ENCODE results near the gene ZNF534.

ZNF534 gene

GRCh38 chr19:52428937-52429336, at the start of gene ZNF534:
ZNF534 (plus strand) TSS chr19:52429148; CDS start chr19:52431475, 2,327 bp downstream.
- H3K4me3 Mint-ChIP-seq = no peak within 1 kb of the TSS
- no peaks in the 10 kb centered on the region for H3K4me1 Mint-ChIP-seq
- ATAC-seq (ENCODE audit: low read depth) (no peak), DNase-seq (ENCODE audit: low spot score in 2 of 2) (no peak)
- H3K9me3 Mint-ChIP-seq = peaks cover 9% of the 10 kb centered on the region
- H3K27ac Mint-ChIP-seq = no peak within 1 kb of the TSS
- H3K27me3 Mint-ChIP-seq = no peaks in the 10 kb centered on the region
- H3K36me3 Mint-ChIP-seq = peaks cover 33% of the 10 kb centered on the region

GRCh38 chr19:52391135-52391534, 37.8 kb upstream of the ZNF534 start:
- Mint-ChIP-seq H3K27ac (no peak overlapping the region), H3K27me3 (no peaks in the 10 kb centered on the region), H3K36me3 (peaks cover 38% of the 10 kb centered on the region), H3K4me3 (no peak overlapping the region), H3K4me1 (no peaks in the 10 kb centered on the region), H3K9me3 (peaks cover 22% of the 10 kb centered on the region)
- DNase-seq (ENCODE audit: low spot score in 2 of 2) = no peak
- ATAC-seq (ENCODE audit: low read depth) = no peak

- peak; percentile 99 for ATAC-seq (ENCODE audit: low read depth)
- Mint-ChIP-seq H3K9me3 (peaks cover 27% of the 10 kb centered on the region), H3K27ac (peak within 1 kb of the TSS; percentile 94), H3K4me1 (peaks cover 17% of the 10 kb centered on the region), H3K4me3 (peak within 1 kb of the TSS; percentile 89), H3K36me3 (peaks cover 61% of the 10 kb centered on the region), H3K27me3 (no peaks in the 10 kb centered on the region)
- peak; percentile 84 to 94 for DNase-seq (ENCODE audit: low spot score in 2 of 2)
Measured at GRCh38 chr19:52397310-52398080, 31.5 kb upstream of the ZNF534 start, which contains the start of gene ZNF528. ZNF528 (plus strand) TSS chr19:52397849; CDS start chr19:52402014, 4,165 bp downstream.

GRCh38 chr19:52398081-52398441, 30.9 kb upstream of the ZNF534 start:
- Mint-ChIP-seq H3K27ac (peak overlapping the region; percentile 94), H3K36me3 (peaks cover 64% of the 10 kb centered on the region), H3K27me3 (no peaks in the 10 kb centered on the region), H3K4me1 (peaks cover 17% of the 10 kb centered on the region), H3K4me3 (peak overlapping the region; percentile 89), H3K9me3 (peaks cover 26% of the 10 kb centered on the region)
- ATAC-seq (ENCODE audit: low read depth) (peak; percentile 21), DNase-seq (ENCODE audit: low spot score in 2 of 2) (no peak)

GRCh38 chr19:52410276-52410675, 18.7 kb upstream of the ZNF534 start:
- peaks cover 6% of the 10 kb centered on the region for H3K9me3 Mint-ChIP-seq

GRCh38 chr19:52415711-52416110, 13.2 kb upstream of the ZNF534 start:
- H3K4me3 Mint-ChIP-seq = no peak overlapping the region
- no peaks in the 10 kb centered on the region for H3K4me1 Mint-ChIP-seq
- H3K9me3 Mint-ChIP-seq = peaks cover 13% of the 10 kb centered on the region
- H3K27ac Mint-ChIP-seq = no peak overlapping the region
- H3K27me3 Mint-ChIP-seq = no peaks in the 10 kb centered on the region
- ATAC-seq (ENCODE audit: low read depth) (no peak), DNase-seq (ENCODE audit: low spot score in 2 of 2) (no peak)
- H3K36me3 Mint-ChIP-seq = peaks cover 32% of the 10 kb centered on the region

More at GRCh38 chr19:52410276-52410675, 18.7 kb upstream of the ZNF534 start:
- no peak for DNase-seq (ENCODE audit: low spot score in 2 of 2)
- no peaks in the 10 kb centered on the region for H3K4me1 Mint-ChIP-seq
- H3K36me3 Mint-ChIP-seq = peaks cover 77% of the 10 kb centered on the region
- no peak for ATAC-seq (ENCODE audit: low read depth)
- H3K27me3 Mint-ChIP-seq = no peaks in the 10 kb centered on the region
- H3K4me3 Mint-ChIP-seq = no peak overlapping the region
- H3K27ac Mint-ChIP-seq = no peak overlapping the region

GRCh38 chr19:52442179-52442578, 13.2 kb downstream of the ZNF534 start:
- no peak for ATAC-seq (ENCODE audit: low read depth)
- DNase-seq (ENCODE audit: low spot score in 2 of 2) = no peak
- H3K27me3 Mint-ChIP-seq = no peaks in the 10 kb centered on the region
- H3K4me1 Mint-ChIP-seq = no peaks in the 10 kb centered on the region
- no peak overlapping the region for H3K27ac Mint-ChIP-seq
- peaks cover 19% of the 10 kb centered on the region for H3K9me3 Mint-ChIP-seq
- H3K4me3 Mint-ChIP-seq = no peak overlapping the region
- peaks cover 8% of the 10 kb centered on the region for H3K36me3 Mint-ChIP-seq

GRCh38 chr19:52444506-52444905, 15.6 kb downstream of the ZNF534 start:
- peaks cover 16% of the 10 kb centered on the region for H3K9me3 Mint-ChIP-seq
- peaks cover 2% of the 10 kb centered on the region for H3K27me3 Mint-ChIP-seq
- H3K4me3 Mint-ChIP-seq = no peak overlapping the region
- ATAC-seq (ENCODE audit: low read depth) (no peak), DNase-seq (ENCODE audit: low spot score in 2 of 2) (no peak)
- H3K4me1 Mint-ChIP-seq = no peaks in the 10 kb centered on the region
- H3K27ac Mint-ChIP-seq = no peak overlapping the region
- H3K36me3 Mint-ChIP-seq = peaks cover 2% of the 10 kb centered on the region

- H3K27ac Mint-ChIP-seq = no peak overlapping the region
- DNase-seq (ENCODE audit: low spot score in 2 of 2) (no peak), ATAC-seq (ENCODE audit: low read depth) (no peak)
- peaks cover 3% of the 10 kb centered on the region for H3K4me1 Mint-ChIP-seq
- peaks cover 25% of the 10 kb centered on the region for H3K36me3 Mint-ChIP-seq
- no peak overlapping the region for H3K4me3 Mint-ChIP-seq
- peaks cover 35% of the 10 kb centered on the region for H3K9me3 Mint-ChIP-seq
- H3K27me3 Mint-ChIP-seq = peaks cover 9% of the 10 kb centered on the region
Measured at GRCh38 chr19:52451241-52451640, 22.3 kb downstream of the ZNF534 start.

GRCh38 chr19:52453324-52454094, 24.6 kb downstream of the ZNF534 start, which contains the start of gene ZNF578:
ZNF578 (plus strand) TSS chr19:52453553; CDS start chr19:52501846, 48,293 bp downstream.
- peaks cover 3% of the 10 kb centered on the region for H3K4me1 Mint-ChIP-seq

GRCh38 chr19:52464798-52465470, 36.0 kb downstream of the ZNF534 start:
- no peak for DNase-seq (ENCODE audit: low spot score in 2 of 2)
- Mint-ChIP-seq H3K4me3 (no peak overlapping the region), H3K4me1 (no peaks in the 10 kb centered on the region), H3K36me3 (peaks cover 19% of the 10 kb centered on the region), H3K9me3 (peaks cover 22% of the 10 kb centered on the region), H3K27ac (no peak overlapping the region), H3K27me3 (no peaks in the 10 kb centered on the region)
- no peak for ATAC-seq (ENCODE audit: low read depth)

More at GRCh38 chr19:52453324-52454094, 24.6 kb downstream of the ZNF534 start, which contains the start of gene ZNF578:
- Mint-ChIP-seq H3K27ac (no peak within 1 kb of the TSS), H3K4me3 (peak within 1 kb of the TSS; percentile 81), H3K27me3 (peaks cover 9% of the 10 kb centered on the region), H3K36me3 (peaks cover 43% of the 10 kb centered on the region), H3K9me3 (peaks cover 31% of the 10 kb centered on the region)
- DNase-seq (ENCODE audit: low spot score in 2 of 2) (peak; percentile 11 to 14), ATAC-seq (ENCODE audit: low read depth) (peak; percentile 75)

GRCh38 chr19:52473655-52474350, 44.9 kb downstream of the ZNF534 start:
- ATAC-seq (ENCODE audit: low read depth) (no peak), DNase-seq (ENCODE audit: low spot score in 2 of 2) (no peak)
- Mint-ChIP-seq H3K36me3 (peaks cover 15% of the 10 kb centered on the region), H3K27me3 (no peaks in the 10 kb centered on the region), H3K27ac (no peak overlapping the region), H3K4me1 (no peaks in the 10 kb centered on the region), H3K9me3 (peaks cover 20% of the 10 kb centered on the region), H3K4me3 (no peak overlapping the region)

- no peak for ATAC-seq (ENCODE audit: low read depth)
- Mint-ChIP-seq H3K36me3 (peaks cover 15% of the 10 kb centered on the region), H3K27me3 (no peaks in the 10 kb centered on the region), H3K27ac (no peak overlapping the region), H3K4me3 (no peak overlapping the region), H3K9me3 (peaks cover 19% of the 10 kb centered on the region), H3K4me1 (no peaks in the 10 kb centered on the region)
- DNase-seq (ENCODE audit: low spot score in 2 of 2) = no peak
Measured at GRCh38 chr19:52474351-52475127, 45.6 kb downstream of the ZNF534 start.
